GM12872 (cell line): Measurements from ENCODE around the gene PTCH1.

Source experiments
- TF ChIP-seq, protein P1 (sequence below): IDR thresholded peaks from 3 replicates; pipeline ENCODE4 v1.5.1; 2011; ENCODE audit warnings: low read depth, mild to moderate bottlenecking, low read length, moderate library complexity; ENCODE audit not compliant: insufficient read depth

PTCH1 gene

DNA sequence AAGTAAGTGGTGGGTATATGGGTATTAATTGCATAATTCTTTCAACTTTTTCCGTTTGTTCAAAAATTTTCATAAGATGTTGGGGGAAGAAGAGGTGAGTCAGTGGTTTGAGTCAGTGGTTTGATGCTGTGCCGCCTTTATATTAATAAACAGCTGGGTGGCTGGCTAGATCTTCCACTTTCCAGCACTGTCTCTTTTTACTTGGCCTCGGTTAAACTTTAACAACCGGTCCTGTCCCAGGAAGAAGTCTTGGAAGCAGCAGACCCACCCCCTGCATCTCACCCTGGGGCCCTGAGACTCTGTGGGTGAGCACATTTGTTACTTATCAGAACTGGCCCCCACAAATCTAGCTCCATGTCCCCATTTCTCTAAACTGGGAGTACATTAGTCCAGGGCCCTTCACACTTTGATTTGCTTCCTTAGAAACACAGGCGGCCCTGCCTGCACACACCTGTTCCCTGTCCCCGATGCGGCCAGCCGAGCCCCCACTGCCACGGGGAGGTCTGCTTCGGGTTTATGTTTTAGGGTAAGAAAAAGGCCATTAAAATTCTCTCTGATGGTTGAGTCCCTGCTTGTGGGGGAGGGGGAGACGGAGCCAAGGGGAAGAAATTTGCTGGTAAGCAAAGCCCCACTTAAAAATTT lies 90.7 kb downstream of the PTCH1 start:
- TF ChIP-seq, protein P1, sequence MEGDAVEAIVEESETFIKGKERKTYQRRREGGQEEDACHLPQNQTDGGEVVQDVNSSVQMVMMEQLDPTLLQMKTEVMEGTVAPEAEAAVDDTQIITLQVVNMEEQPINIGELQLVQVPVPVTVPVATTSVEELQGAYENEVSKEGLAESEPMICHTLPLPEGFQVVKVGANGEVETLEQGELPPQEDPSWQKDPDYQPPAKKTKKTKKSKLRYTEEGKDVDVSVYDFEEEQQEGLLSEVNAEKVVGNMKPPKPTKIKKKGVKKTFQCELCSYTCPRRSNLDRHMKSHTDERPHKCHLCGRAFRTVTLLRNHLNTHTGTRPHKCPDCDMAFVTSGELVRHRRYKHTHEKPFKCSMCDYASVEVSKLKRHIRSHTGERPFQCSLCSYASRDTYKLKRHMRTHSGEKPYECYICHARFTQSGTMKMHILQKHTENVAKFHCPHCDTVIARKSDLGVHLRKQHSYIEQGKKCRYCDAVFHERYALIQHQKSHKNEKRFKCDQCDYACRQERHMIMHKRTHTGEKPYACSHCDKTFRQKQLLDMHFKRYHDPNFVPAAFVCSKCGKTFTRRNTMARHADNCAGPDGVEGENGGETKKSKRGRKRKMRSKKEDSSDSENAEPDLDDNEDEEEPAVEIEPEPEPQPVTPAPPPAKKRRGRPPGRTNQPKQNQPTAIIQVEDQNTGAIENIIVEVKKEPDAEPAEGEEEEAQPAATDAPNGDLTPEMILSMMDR, result no peak

DNA sequence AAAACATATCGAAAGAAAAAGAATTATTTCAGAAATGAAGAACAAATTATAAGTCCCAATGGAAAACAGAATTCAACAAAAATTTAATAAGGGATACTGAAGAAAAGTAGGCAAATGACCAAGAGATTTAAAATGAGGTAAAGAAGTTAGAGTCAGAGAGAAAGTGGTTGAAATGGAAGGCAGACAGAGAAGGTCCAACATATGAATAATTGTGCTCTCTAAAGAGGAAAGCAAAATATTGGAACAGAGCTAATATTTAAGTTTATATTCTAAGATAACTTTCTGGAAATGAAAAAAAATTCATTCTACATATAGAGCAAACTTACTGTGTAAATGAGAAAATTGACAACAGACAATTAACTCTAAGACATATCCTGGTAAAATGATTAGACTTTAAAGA lies 94.1 kb downstream of the PTCH1 start:
- TF ChIP-seq, protein P1, result no peak

DNA sequence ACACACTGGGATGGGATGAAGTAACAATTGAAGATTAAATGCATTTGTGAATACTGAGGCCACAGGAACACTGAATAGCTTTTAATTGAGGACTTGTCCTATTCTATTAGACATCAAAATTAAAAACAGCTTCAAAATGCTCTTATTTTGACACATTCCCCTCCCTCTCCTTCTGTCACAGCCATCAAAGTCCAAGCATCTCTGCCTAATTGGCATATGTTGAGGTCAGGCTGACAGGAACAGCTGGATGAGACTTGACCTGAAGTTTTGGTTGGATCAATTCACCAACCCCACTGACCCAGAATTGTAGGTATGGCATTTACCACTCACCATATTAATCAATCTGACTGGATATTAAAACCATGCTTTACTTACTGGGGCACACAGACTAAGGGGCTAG lies 96.3 kb downstream of the PTCH1 start:
- TF ChIP-seq, protein P1, result no peak

DNA sequence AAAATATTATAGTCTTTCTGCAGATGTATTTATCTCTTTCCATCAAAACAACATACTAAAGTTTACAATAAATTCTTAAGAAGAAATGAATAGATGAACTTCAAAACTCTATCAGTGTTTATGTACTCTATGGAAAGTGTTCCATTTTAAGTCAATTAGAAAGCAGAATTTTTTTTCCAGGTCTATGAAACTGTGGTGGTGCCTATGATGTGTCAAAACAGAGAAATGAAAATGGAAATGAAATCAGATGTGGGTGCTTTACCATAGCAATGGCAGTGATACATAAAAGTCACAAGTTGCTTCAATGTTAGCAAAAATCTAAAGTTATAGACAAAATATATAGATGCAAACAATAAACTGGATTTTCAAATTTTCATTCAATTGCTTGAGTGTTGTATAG lies 97.3 kb downstream of the PTCH1 start:
- TF ChIP-seq, protein P1, result no peak

DNA sequence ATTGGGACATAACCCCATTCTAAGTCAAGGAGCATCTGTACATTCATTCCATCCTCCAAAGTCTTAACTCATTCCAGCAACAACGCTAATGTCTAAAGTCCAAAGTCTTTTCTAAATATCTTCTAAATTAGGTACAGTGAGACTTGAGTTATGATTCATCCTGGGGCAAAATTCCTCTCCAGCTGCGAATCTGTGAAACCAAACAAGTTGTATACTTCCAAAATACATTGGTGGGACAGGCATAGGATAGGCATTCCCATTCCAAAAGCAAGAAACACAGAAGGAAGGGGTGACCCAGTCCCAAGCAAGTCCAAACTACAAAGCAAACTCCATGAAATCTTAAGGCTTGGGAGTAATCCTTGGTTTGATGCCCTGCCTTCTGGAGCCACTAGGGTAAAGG lies 101.6 kb downstream of the PTCH1 start:
- TF ChIP-seq, protein P1, result no peak

DNA sequence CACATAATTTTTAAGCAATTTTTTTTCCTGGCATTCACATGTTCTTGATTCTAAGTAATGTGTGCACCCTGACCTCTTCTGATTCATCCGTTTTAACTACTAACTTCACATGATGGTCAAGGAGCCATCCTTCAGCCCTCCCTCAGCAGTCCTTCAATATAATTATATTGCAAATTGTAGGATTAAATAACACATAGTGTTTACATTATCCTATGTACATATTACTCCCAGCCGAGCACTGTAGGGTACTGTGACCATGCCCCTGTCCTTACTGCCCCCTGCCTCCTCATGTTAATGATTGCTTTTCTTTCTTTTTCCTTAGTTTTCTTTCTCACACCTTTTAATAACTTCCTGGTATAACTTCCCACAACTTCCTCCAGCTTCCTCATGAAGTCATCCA lies 103.0 kb downstream of the PTCH1 start:
- TF ChIP-seq, protein P1, result no peak

DNA sequence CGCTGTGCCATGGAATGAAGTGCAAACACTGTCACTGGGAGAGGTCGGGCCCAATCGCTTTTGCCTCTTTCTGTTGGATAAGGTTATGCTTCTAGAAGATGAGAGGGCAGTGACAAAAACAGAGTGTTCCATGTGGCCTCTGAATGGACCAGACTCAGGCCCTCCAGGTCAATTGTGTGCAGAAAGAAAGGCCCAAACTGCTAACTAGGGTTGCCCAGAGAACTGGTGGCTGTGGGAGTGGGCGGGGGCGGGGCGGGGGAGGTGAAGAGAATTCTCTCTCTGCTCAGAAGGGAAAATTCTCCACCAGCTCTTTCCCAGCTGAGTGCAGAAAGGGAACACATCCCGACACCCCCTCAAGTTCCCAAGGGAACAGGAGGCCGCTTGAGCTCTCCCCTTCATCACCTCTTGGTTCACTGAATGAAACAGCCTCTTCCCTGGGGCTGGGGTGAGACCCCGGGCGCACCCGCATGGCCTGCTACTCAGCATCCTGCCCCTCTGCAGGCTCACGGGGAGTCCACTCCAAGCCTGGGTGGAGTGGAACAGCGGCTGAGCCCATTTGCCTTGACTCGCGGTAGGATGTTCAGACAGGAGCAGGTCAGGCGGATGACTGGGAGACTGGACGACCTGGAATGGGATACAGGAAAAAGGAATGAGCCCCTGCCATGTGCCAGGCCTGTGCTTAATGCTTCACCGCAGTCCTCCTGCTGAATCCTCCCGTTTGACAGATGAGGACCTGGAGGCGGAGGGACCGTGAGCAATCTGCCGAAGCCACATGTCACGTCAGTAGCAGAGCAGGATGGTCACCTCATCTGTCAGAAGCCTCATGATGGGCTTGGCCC lies 105.5 kb downstream of the PTCH1 start:
- TF ChIP-seq, protein P1, result no peak
